Calu3 (cell line): Measurements from ENCODE around the gene GAGE10. TPM values are rescaled to one million over a fixed set of nuclear protein-coding genes. Genes with fewer than 3 reads are reported as not detected.
"Not testable (repeated sequence)": the region's sequence is repeated elsewhere in the genome, so short reads cannot be mapped to it uniquely, and the experiment has no call there.

ENCODE experiments used
- BruUV-seq: library from RNA; stranded (reverse); fragments of 400-500 nt; replicated peaks from 2 replicates; lab custom pipeline; 2021; lab: Mats Ljungman, UMichigan
- CTCF ChIA-PET: fragments of 300-600 bp; sonication (Branson Sonifier 250); formaldehyde crosslinking; loops from one replicate; lab custom pipeline; 2022; ENCODE audit warnings: antibody characterized with exemption; lab: Charles Lee
- DNase-seq: peaks from one replicate; pipeline ENCODE4 v3.0.0; 2022
- H3K27ac Mint-ChIP-seq: one replicate; pipeline ENCODE4 v1.8.0; 2022; ENCODE audit warnings: mixed read lengths; ENCODE audit not compliant: unreplicated experiment
- H3K27me3 Mint-ChIP-seq: one replicate; pipeline ENCODE4 v1.8.0; 2022; ENCODE audit warnings: mixed read lengths; ENCODE audit not compliant: unreplicated experiment
- H3K36me3 Mint-ChIP-seq: one replicate; pipeline ENCODE4 v1.8.0; 2022; ENCODE audit warnings: mild to moderate bottlenecking, moderate library complexity, mixed read lengths; ENCODE audit not compliant: insufficient read depth, unreplicated experiment
- H3K4me1 Mint-ChIP-seq: one replicate; pipeline ENCODE4 v1.8.0; 2022; ENCODE audit warnings: mild to moderate bottlenecking, low read depth, mixed read lengths; ENCODE audit not compliant: unreplicated experiment
- H3K4me3 Mint-ChIP-seq: one replicate; pipeline ENCODE4 v1.8.0; 2022; ENCODE audit warnings: mild to moderate bottlenecking, low read depth, moderate library complexity, mixed read lengths; ENCODE audit not compliant: unreplicated experiment
- H3K9me3 Mint-ChIP-seq: one replicate; pipeline ENCODE4 v1.8.0; 2022; ENCODE audit warnings: low read depth, mixed read lengths; ENCODE audit not compliant: unreplicated experiment
- intact Hi-C: fragments of 100-400 bp; cut with micrococcal nuclease; formaldehyde crosslinking; loops from one replicate; pipeline ENCODE4 v1.10.0; 2022; ENCODE audit not compliant: unreplicated experiment
- total RNA-seq: library from RNA; stranded (reverse); gene quantifications from 2 replicates; pipeline ENCODE4 v1.2.3, GENCODE V29; 2022

Gene GAGE10
- total RNA-seq, 1 experiment from 2014 or later = not detected

- DNase-seq, H3K27me3 Mint-ChIP-seq, H3K36me3 Mint-ChIP-seq, H3K27ac Mint-ChIP-seq, CTCF ChIA-PET, H3K9me3 Mint-ChIP-seq, intact Hi-C loops, H3K4me1 Mint-ChIP-seq, H3K4me3 Mint-ChIP-seq, BruUV-seq: not testable (repeated sequence)
These were observed 42.0 kb downstream of the GAGE10 start for GRCh38 chrX:49345402-49345801.

GRCh38 chrX:49346150-49346549 is 42.7 kb downstream of the GAGE10 start:
- BruUV-seq, intact Hi-C loops, H3K27ac Mint-ChIP-seq, H3K27me3 Mint-ChIP-seq, H3K4me1 Mint-ChIP-seq, DNase-seq, H3K36me3 Mint-ChIP-seq, H3K9me3 Mint-ChIP-seq, CTCF ChIA-PET, H3K4me3 Mint-ChIP-seq: not testable (repeated sequence)

Other genes starting within 250 kb of the GAGE10 start
- 30.8 and 39.0 TPM in 2 replicates for gene CCDC120, start 244.6 kb upstream of the GAGE10 start, total RNA-seq
- gene PRAF2, start 229.6 kb upstream of the GAGE10 start, total RNA-seq = 11.5 and 16.1 TPM in 2 replicates
- 42.7 and 59.3 TPM in 2 replicates for gene WDR45, start 223.8 kb upstream of the GAGE10 start, total RNA-seq
- 32.3 and 35.7 TPM in 2 replicates for gene GPKOW, start 179.9 kb upstream of the GAGE10 start, total RNA-seq
- gene MAGIX, start 140.9 kb upstream of the GAGE10 start, total RNA-seq = 13.9 and 16.6 TPM in 2 replicates
- 222 and 273 TPM in 2 replicates for gene PLP2, start 131.7 kb upstream of the GAGE10 start, total RNA-seq
- 22.3 and 24.3 TPM in 2 replicates for gene PRICKLE3, start 117.3 kb upstream of the GAGE10 start, total RNA-seq
- 1.9 and 2.7 TPM in 2 replicates for gene SYP, start 103.5 kb upstream of the GAGE10 start, total RNA-seq
- gene CACNA1F, start 70.3 kb upstream of the GAGE10 start, total RNA-seq = not detected in 2 replicates
- 16.8 and 17.0 TPM in 2 replicates for gene CCDC22, start 68.2 kb upstream of the GAGE10 start, total RNA-seq
- 0.26 TPM in 1 of 2 replicates, not detected in the other for gene FOXP3, start 38.9 kb upstream of the GAGE10 start, total RNA-seq
- gene PPP1R3F, start 33.9 kb upstream of the GAGE10 start, total RNA-seq = 14.7 and 18.8 TPM in 2 replicates
- not detected in 2 replicates for gene GAGE12J, start 18.4 kb downstream of the GAGE10 start, total RNA-seq
- gene GAGE13, start 27.9 kb downstream of the GAGE10 start, total RNA-seq = not detected in 2 replicates
- gene GAGE12C, start 228.5 kb downstream of the GAGE10 start, total RNA-seq = not detected in 2 replicates
- not detected in 2 replicates for gene GAGE12D, start 238.1 kb downstream of the GAGE10 start, total RNA-seq
- not detected in 2 replicates for gene GAGE12E, start 247.6 kb downstream of the GAGE10 start, total RNA-seq